NCI-H1092 (cell line): ENCODE results near the gene FXYD3.
"Not testable (repeated sequence)": the region's sequence is repeated elsewhere in the genome, so short reads cannot be mapped to it uniquely, and the experiment has no call there.

Experiments used
- DNase-seq: peaks from one replicate; lab custom pipeline; 2025; lab: John Stamatoyannopoulos, UW

FXYD3 gene

GRCh38 chr19:35141837-35142605 lies 26.4 kb downstream of the FXYD3 start:
- no peak for DNase-seq

GRCh38 chr19:35142606-35143230 lies 27.1 kb downstream of the FXYD3 start:
- DNase-seq, result no peak

- no peak for DNase-seq
Observed at GRCh38 chr19:35143231-35143715, 27.6 kb downstream of the FXYD3 start, which contains the start of gene FXYD7. TSS of gene FXYD7 (plus strand) at chr19:35143255. CDS start at chr19:35143334, 79 bp downstream.

- DNase-seq, result no peak
Observed at GRCh38 chr19:35143818-35144217, 28.2 kb downstream of the FXYD3 start.

- DNase-seq, result no peak
Observed at GRCh38 chr19:35144259-35144599, 28.6 kb downstream of the FXYD3 start.

GRCh38 chr19:35144600-35145436 lies 29.2 kb downstream of the FXYD3 start:
- no peak for DNase-seq

- DNase-seq, result no peak
Observed at GRCh38 chr19:35146746-35147459, 31.3 kb downstream of the FXYD3 start.

GRCh38 chr19:35149463-35149862 lies 33.8 kb downstream of the FXYD3 start:
- DNase-seq, result no peak

GRCh38 chr19:35150445-35150844 lies 34.8 kb downstream of the FXYD3 start:
- no peak for DNase-seq

- no peak for DNase-seq
Observed at GRCh38 chr19:35151273-35152065, 35.8 kb downstream of the FXYD3 start.

- not testable (repeated sequence) for DNase-seq
Observed at GRCh38 chr19:35153129-35153522, 37.5 kb downstream of the FXYD3 start.

GRCh38 chr19:35153701-35154524 lies 38.3 kb downstream of the FXYD3 start:
- no peak for DNase-seq

GRCh38 chr19:35154525-35155406 lies 39.1 kb downstream of the FXYD3 start, which contains the start of gene FXYD5:
TSS of gene FXYD5 (plus strand) at chr19:35154735. CDS start at chr19:35155551, 816 bp downstream.
- no peak for DNase-seq

- no peak for DNase-seq
Observed at GRCh38 chr19:35155441-35155840, 39.8 kb downstream of the FXYD3 start.

GRCh38 chr19:35155981-35156672 lies 40.5 kb downstream of the FXYD3 start:
- no peak for DNase-seq

GRCh38 chr19:35156673-35157014 lies 41.0 kb downstream of the FXYD3 start:
- no peak for DNase-seq

- DNase-seq, result no peak
Observed at GRCh38 chr19:35157431-35157830, 41.8 kb downstream of the FXYD3 start.

GRCh38 chr19:35159606-35160005 lies 44.0 kb downstream of the FXYD3 start:
- no peak for DNase-seq
